ENCODE data around the gene GABBR2. TPM values are rescaled to one million over a fixed set of nuclear protein-coding genes. Genes with fewer than 3 reads are reported as not detected.
"Not testable (repeated sequence)": the region's sequence is repeated elsewhere in the genome, so short reads cannot be mapped to it uniquely, and the experiment has no call there.

GABBR2 gene
- total RNA-seq, 2 experiments from 2014 or later = not detected

GRCh38 chr9:98287384-98287783, 421.4 kb downstream of the GABBR2 start:
- no peak for TF ChIP-seq CTCF (IDR thresholded peaks at IDR 0.05)
- Mint-ChIP-seq H3K27me3 (peaks cover 6% of the 10 kb centered on the region), H3K4me1 (ENCODE audit: low read depth) (no peaks in the 10 kb centered on the region), H3K36me3 (ENCODE audit: low read depth) (no peaks in the 10 kb centered on the region), H3K9me3 (no peaks in the 10 kb centered on the region), H3K27ac (no peak overlapping the region), H3K4me3 (no peak overlapping the region)
- Histone ChIP-seq H3K36me3 (ENCODE audit: insufficient read depth, low read length) (no peaks in the 10 kb centered on the region), H3K27me3 (ENCODE audit: control insufficient read depth in 1 of 2, insufficient read depth in 2 of 2, low read length in 2 of 2) (no peaks in the 10 kb centered on the region), H3K4me3 (ENCODE audit: low read length) (no peak overlapping the region), H3K4me1 (ENCODE audit: insufficient read depth, low read length) (no peaks in the 10 kb centered on the region), H3K27ac (ENCODE audit: low read depth in 1 of 2, low read length in 2 of 2) (no peak overlapping the region), H3K9me3 (ENCODE audit: control insufficient read depth in 1 of 2, insufficient read depth in 1 of 2, low read length in 2 of 2) (no peaks in the 10 kb centered on the region)
- ChIA-PET CTCF (no interaction called here), POLR2A (no interaction called here)
- DNase-seq = no peak
- intact Hi-C loops (cut with DNase I, micrococcal nuclease) = no loop called here
- ATAC-seq (ENCODE audit: poor library complexity) = no peak

- H3K9me3 Mint-ChIP-seq = no peaks in the 10 kb centered on the region
- DNase-seq = no peak
- ChIA-PET CTCF (no interaction called here), POLR2A (no interaction called here)
- no peak overlapping the region for H3K27ac ChIP-seq (ENCODE audit: low read depth in 1 of 2, low read length in 2 of 2)
- H3K9me3 ChIP-seq (ENCODE audit: control insufficient read depth in 1 of 2, insufficient read depth in 1 of 2, low read length in 2 of 2) = no peaks in the 10 kb centered on the region
- no peaks in the 10 kb centered on the region for H3K36me3 Mint-ChIP-seq (ENCODE audit: low read depth)
- no peaks in the 10 kb centered on the region for H3K4me1 Mint-ChIP-seq (ENCODE audit: low read depth)
- no peak for ATAC-seq (ENCODE audit: poor library complexity)
- intact Hi-C loops (cut with DNase I, micrococcal nuclease) = no loop called here
- no peaks in the 10 kb centered on the region for H3K27me3 ChIP-seq (ENCODE audit: control insufficient read depth in 1 of 2, insufficient read depth in 2 of 2, low read length in 2 of 2)
- no peak overlapping the region for H3K4me3 ChIP-seq (ENCODE audit: low read length)
- H3K27me3 Mint-ChIP-seq = peaks cover 14% of the 10 kb centered on the region
- no peak for TF ChIP-seq CTCF (IDR thresholded peaks at IDR 0.05)
- H3K36me3 ChIP-seq (ENCODE audit: insufficient read depth, low read length) = no peaks in the 10 kb centered on the region
- H3K4me3 Mint-ChIP-seq = no peak overlapping the region
- H3K27ac Mint-ChIP-seq = no peak overlapping the region
- H3K4me1 ChIP-seq (ENCODE audit: insufficient read depth, low read length) = no peaks in the 10 kb centered on the region
Observed at GRCh38 chr9:98285446-98285845, 423.3 kb downstream of the GABBR2 start.

- Mint-ChIP-seq H3K4me3 (no peak overlapping the region), H3K27me3 (peaks cover 14% of the 10 kb centered on the region), H3K36me3 (ENCODE audit: low read depth) (no peaks in the 10 kb centered on the region), H3K4me1 (ENCODE audit: low read depth) (no peaks in the 10 kb centered on the region), H3K9me3 (no peaks in the 10 kb centered on the region), H3K27ac (no peak overlapping the region)
- Histone ChIP-seq H3K9me3 (ENCODE audit: control insufficient read depth in 1 of 2, insufficient read depth in 1 of 2, low read length in 2 of 2) (no peaks in the 10 kb centered on the region), H3K4me3 (ENCODE audit: low read length) (no peak overlapping the region), H3K27ac (ENCODE audit: low read depth in 1 of 2, low read length in 2 of 2) (no peak overlapping the region), H3K4me1 (ENCODE audit: insufficient read depth, low read length) (no peaks in the 10 kb centered on the region), H3K27me3 (ENCODE audit: control insufficient read depth in 1 of 2, insufficient read depth in 2 of 2, low read length in 2 of 2) (no peaks in the 10 kb centered on the region), H3K36me3 (ENCODE audit: insufficient read depth, low read length) (no peaks in the 10 kb centered on the region)
- ChIA-PET CTCF (no interaction called here), POLR2A (interaction anchor here (0.7 kb wide), 1 partner anchor 92 kb away, joined by 3 read pairs; the partner anchor contains the start of gene CORO2A)
- DNase-seq (no peak), ATAC-seq (ENCODE audit: poor library complexity) (no peak)
- TF ChIP-seq CTCF (IDR thresholded peaks at IDR 0.05) = no peak
- intact Hi-C loops (cut with DNase I, micrococcal nuclease) = no loop called here
Observed at GRCh38 chr9:98284754-98285153, 424.0 kb downstream of the GABBR2 start.

GRCh38 chr9:98283143-98283542, 425.6 kb downstream of the GABBR2 start:
- POLR2A ChIA-PET; H3K27ac ChIP-seq (ENCODE audit: low read depth in 1 of 2, low read length in 2 of 2); H3K4me3 ChIP-seq (ENCODE audit: low read length); intact Hi-C loops (cut with DNase I, micrococcal nuclease); H3K4me1 Mint-ChIP-seq (ENCODE audit: low read depth); H3K9me3 Mint-ChIP-seq; H3K4me1 ChIP-seq (ENCODE audit: insufficient read depth, low read length); H3K4me3 Mint-ChIP-seq; CTCF ChIA-PET; H3K9me3 ChIP-seq (ENCODE audit: control insufficient read depth in 1 of 2, insufficient read depth in 1 of 2, low read length in 2 of 2); DNase-seq; H3K36me3 ChIP-seq (ENCODE audit: insufficient read depth, low read length); H3K27ac Mint-ChIP-seq; H3K36me3 Mint-ChIP-seq (ENCODE audit: low read depth); H3K27me3 ChIP-seq (ENCODE audit: control insufficient read depth in 1 of 2, insufficient read depth in 2 of 2, low read length in 2 of 2); ATAC-seq (ENCODE audit: poor library complexity): not testable (repeated sequence)
- peaks cover 14% of the 10 kb centered on the region for H3K27me3 Mint-ChIP-seq

Data from CD4-positive, alpha-beta T cell (primary cell).